ENCODE data around the gene NSF.
"Not testable (repeated sequence)": the region's sequence is repeated elsewhere in the genome, so short reads cannot be mapped to it uniquely, and the experiment has no call there.

The NSF gene

DNA sequence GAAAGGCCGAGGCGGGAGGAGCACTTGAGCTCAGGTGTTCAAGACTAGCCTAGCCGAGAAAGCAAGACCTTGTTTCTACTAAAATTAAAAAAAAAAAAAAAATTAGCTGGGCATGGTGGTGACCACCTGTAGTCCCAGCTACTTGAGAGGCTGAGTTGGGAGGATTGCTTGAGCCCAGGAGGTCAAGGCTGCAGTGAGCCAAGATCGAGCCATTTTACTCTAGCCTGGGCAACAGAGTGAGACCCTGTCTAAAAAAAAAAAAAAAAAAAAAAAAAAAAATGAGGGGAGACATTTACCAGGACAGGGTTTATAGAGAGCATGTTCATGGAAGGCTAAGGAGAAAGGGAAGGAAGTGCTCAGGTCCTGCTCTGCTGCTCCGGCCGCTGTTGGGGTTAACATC lies 202.6 kb downstream of the NSF start:
- not testable (repeated sequence) for H3K9ac ChIP-seq (ENCODE audit: low read length); H3K36me3 ChIP-seq (ENCODE audit: control insufficient read depth, insufficient read depth, low read length); H3K9me3 ChIP-seq (ENCODE audit: control insufficient read depth, low read length); H3K4me3 ChIP-seq (ENCODE audit: low read length); H3K4me1 ChIP-seq (ENCODE audit: control insufficient read depth, insufficient read depth, low read length)
- H3K27me3 ChIP-seq (ENCODE audit: control insufficient read depth, insufficient read depth, low read length), result peaks cover 21% of the 10 kb centered on the region

DNA sequence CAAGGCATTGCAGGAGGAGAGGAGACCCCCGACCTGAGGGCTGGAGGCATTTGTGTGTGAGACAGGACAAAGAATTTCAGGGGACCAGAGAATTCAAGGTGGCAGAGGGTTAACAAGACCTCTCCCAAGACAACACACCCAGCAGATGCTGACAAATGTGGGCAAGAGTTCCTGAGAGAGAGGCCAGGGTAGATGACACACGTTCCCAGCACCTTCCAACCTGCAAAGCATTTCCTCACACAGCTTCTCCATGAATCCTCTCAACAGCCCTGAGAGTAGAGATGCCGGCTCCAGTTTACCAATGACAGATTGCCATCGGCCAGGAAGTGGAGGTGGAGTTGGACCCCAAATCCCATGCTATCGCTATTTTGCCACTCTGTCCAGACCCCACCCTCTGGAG lies 203.1 kb downstream of the NSF start:
- Histone ChIP-seq H3K9me3 (ENCODE audit: control insufficient read depth, low read length) (no peaks in the 10 kb centered on the region), H3K36me3 (ENCODE audit: control insufficient read depth, insufficient read depth, low read length) (no peaks in the 10 kb centered on the region), H3K4me3 (ENCODE audit: low read length) (no peak overlapping the region), H3K9ac (ENCODE audit: low read length) (no peak overlapping the region), H3K27me3 (ENCODE audit: control insufficient read depth, insufficient read depth, low read length) (peaks cover 21% of the 10 kb centered on the region), H3K4me1 (ENCODE audit: control insufficient read depth, insufficient read depth, low read length) (no peaks in the 10 kb centered on the region)

DNA sequence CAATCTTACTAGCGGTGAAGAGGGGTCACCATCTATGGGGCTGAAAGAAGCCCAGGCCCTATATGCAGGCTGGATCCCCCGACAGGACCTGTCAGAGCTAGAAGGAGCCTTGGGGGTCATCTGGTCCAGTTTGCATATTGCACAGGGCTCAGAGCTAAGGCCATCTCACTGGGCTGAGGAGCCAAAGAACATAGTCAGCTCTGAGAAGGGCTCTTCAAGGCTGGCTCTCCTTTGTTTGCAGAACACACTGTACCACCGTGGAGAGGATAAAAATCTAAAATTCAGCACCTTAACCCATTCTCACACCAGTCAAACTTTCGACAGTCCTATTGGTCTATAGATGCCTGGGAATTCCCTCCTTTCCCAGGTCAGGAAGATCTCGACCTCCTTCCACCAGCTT lies 203.8 kb downstream of the NSF start:
- H3K4me3 ChIP-seq (ENCODE audit: low read length), result no peak overlapping the region
- H3K4me1 ChIP-seq (ENCODE audit: control insufficient read depth, insufficient read depth, low read length), result no peaks in the 10 kb centered on the region
- H3K27me3 ChIP-seq (ENCODE audit: control insufficient read depth, insufficient read depth, low read length), result peaks cover 21% of the 10 kb centered on the region
- no peaks in the 10 kb centered on the region for H3K36me3 ChIP-seq (ENCODE audit: control insufficient read depth, insufficient read depth, low read length)
- H3K9ac ChIP-seq (ENCODE audit: low read length), result no peak overlapping the region
- no peaks in the 10 kb centered on the region for H3K9me3 ChIP-seq (ENCODE audit: control insufficient read depth, low read length)

DNA sequence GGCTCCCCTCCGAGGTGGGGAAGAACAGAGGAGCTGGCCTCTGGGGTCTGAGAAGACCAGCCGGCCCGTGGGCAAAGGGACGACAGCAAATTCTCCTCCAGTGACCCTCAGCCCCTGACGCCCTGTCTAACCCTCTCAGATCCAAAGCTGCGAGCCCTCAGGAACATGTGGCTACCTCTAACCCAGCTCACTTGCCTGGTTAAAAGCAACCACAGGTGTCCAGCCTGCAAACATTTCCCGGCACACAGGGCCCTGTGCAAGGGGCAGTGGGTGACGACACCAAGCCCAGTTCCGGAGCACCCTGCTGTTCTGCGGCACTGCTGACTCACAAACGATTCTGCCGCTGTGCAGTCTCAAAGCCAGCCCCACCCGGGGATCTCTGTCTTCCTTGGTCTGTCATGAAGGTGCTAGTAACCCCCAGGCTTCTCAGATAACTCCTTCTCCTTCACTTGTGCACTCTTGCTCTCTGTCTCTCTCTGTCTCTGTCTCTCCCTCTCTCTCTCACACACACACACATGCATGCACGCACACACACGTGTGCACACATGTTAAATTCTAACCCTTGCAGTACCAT lies 205.0 kb downstream of the NSF start:
- Histone ChIP-seq H3K9me3 (ENCODE audit: control insufficient read depth, low read length) (no peaks in the 10 kb centered on the region), H3K27me3 (ENCODE audit: control insufficient read depth, insufficient read depth, low read length) (peaks cover 17% of the 10 kb centered on the region), H3K4me3 (ENCODE audit: low read length) (no peak overlapping the region), H3K36me3 (ENCODE audit: control insufficient read depth, insufficient read depth, low read length) (no peaks in the 10 kb centered on the region), H3K9ac (ENCODE audit: low read length) (no peak overlapping the region), H3K4me1 (ENCODE audit: control insufficient read depth, insufficient read depth, low read length) (no peaks in the 10 kb centered on the region)

- H3K36me3 ChIP-seq (ENCODE audit: control insufficient read depth, insufficient read depth, low read length), result no peaks in the 10 kb centered on the region
- H3K4me3 ChIP-seq (ENCODE audit: low read length), result no peak overlapping the region
- peaks cover 17% of the 10 kb centered on the region for H3K27me3 ChIP-seq (ENCODE audit: control insufficient read depth, insufficient read depth, low read length)
- no peaks in the 10 kb centered on the region for H3K9me3 ChIP-seq (ENCODE audit: control insufficient read depth, low read length)
- no peak overlapping the region for H3K9ac ChIP-seq (ENCODE audit: low read length)
- no peaks in the 10 kb centered on the region for H3K4me1 ChIP-seq (ENCODE audit: control insufficient read depth, insufficient read depth, low read length)
Observed at GRCh38 chr17:46796084-46796483, 205.6 kb downstream of the NSF start.

DNA sequence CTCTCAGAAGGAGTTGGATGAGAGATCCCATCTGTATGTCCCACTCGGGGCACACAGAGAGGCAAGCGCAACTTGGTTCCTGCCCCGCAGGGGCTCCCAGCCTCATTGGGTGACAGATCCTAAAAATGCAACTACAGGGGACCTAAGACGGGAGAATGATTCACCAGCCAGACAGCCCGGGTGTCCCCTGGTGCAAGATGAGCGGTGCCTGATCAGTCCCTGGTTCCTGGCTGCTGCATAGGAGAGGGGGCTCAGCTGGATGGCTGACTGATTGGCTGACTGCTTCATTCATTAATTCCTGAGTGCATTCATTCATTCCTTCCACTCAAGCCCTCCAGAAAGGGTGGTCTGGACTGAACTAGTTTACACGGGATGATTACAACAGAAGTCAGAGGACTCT lies 206.1 kb downstream of the NSF start:
- H3K27me3 ChIP-seq (ENCODE audit: control insufficient read depth, insufficient read depth, low read length), result peaks cover 17% of the 10 kb centered on the region
- H3K36me3 ChIP-seq (ENCODE audit: control insufficient read depth, insufficient read depth, low read length), result no peaks in the 10 kb centered on the region
- H3K9ac ChIP-seq (ENCODE audit: low read length), result no peak overlapping the region
- no peak overlapping the region for H3K4me3 ChIP-seq (ENCODE audit: low read length)
- H3K9me3 ChIP-seq (ENCODE audit: control insufficient read depth, low read length), result no peaks in the 10 kb centered on the region
- H3K4me1 ChIP-seq (ENCODE audit: control insufficient read depth, insufficient read depth, low read length), result no peaks in the 10 kb centered on the region

- Histone ChIP-seq H3K36me3 (ENCODE audit: control insufficient read depth, insufficient read depth, low read length) (no peaks in the 10 kb centered on the region), H3K4me3 (ENCODE audit: low read length) (no peak overlapping the region), H3K4me1 (ENCODE audit: control insufficient read depth, insufficient read depth, low read length) (no peaks in the 10 kb centered on the region), H3K9me3 (ENCODE audit: control insufficient read depth, low read length) (no peaks in the 10 kb centered on the region), H3K27me3 (ENCODE audit: control insufficient read depth, insufficient read depth, low read length) (peaks cover 17% of the 10 kb centered on the region), H3K9ac (ENCODE audit: low read length) (no peak overlapping the region)
Observed at GRCh38 chr17:46796956-46797530, 206.6 kb downstream of the NSF start.

- Histone ChIP-seq H3K4me3 (ENCODE audit: low read length) (no peak overlapping the region), H3K9me3 (ENCODE audit: control insufficient read depth, low read length) (no peaks in the 10 kb centered on the region), H3K4me1 (ENCODE audit: control insufficient read depth, insufficient read depth, low read length) (no peaks in the 10 kb centered on the region), H3K36me3 (ENCODE audit: control insufficient read depth, insufficient read depth, low read length) (no peaks in the 10 kb centered on the region), H3K9ac (ENCODE audit: low read length) (no peak overlapping the region), H3K27me3 (ENCODE audit: control insufficient read depth, insufficient read depth, low read length) (peaks cover 10% of the 10 kb centered on the region)
Observed at GRCh38 chr17:46800573-46800972, 210.1 kb downstream of the NSF start.

DNA sequence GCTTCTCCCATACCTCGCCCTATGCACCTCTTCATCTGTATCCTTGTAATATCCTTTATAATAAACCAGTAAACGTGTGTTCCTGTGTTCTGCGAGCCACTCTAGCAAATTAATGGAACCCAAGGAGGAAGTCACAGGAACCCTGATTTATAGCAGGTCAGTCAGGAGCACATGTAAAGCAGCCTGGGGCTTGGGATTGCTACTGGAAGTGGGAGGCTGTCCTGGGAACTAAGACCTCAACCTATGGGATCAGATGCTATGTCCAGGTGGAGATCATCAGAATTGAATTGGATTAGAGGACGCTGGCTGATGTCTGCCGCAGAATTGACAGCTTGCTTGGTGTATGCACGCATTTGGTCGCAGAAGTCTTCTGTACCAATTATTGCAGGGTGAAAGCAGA lies 212.3 kb downstream of the NSF start:
- H3K9me3 ChIP-seq (ENCODE audit: control insufficient read depth, low read length), result no peaks in the 10 kb centered on the region
- no peaks in the 10 kb centered on the region for H3K36me3 ChIP-seq (ENCODE audit: control insufficient read depth, insufficient read depth, low read length)
- no peak overlapping the region for H3K4me3 ChIP-seq (ENCODE audit: low read length)
- no peak overlapping the region for H3K9ac ChIP-seq (ENCODE audit: low read length)
- H3K4me1 ChIP-seq (ENCODE audit: control insufficient read depth, insufficient read depth, low read length), result no peaks in the 10 kb centered on the region
- no peaks in the 10 kb centered on the region for H3K27me3 ChIP-seq (ENCODE audit: control insufficient read depth, insufficient read depth, low read length)

GRCh38 chr17:46803544-46803943 lies 213.1 kb downstream of the NSF start:
- Histone ChIP-seq H3K36me3 (ENCODE audit: control insufficient read depth, insufficient read depth, low read length) (no peaks in the 10 kb centered on the region), H3K4me1 (ENCODE audit: control insufficient read depth, insufficient read depth, low read length) (no peaks in the 10 kb centered on the region), H3K9me3 (ENCODE audit: control insufficient read depth, low read length) (no peaks in the 10 kb centered on the region), H3K9ac (ENCODE audit: low read length) (no peak overlapping the region), H3K4me3 (ENCODE audit: low read length) (no peak overlapping the region), H3K27me3 (ENCODE audit: control insufficient read depth, insufficient read depth, low read length) (no peaks in the 10 kb centered on the region)

- H3K36me3 ChIP-seq (ENCODE audit: control insufficient read depth, insufficient read depth, low read length), result no peaks in the 10 kb centered on the region
Observed at GRCh38 chr17:46805771-46806170, 215.3 kb downstream of the NSF start.

More at GRCh38 chr17:46805771-46806170, 215.3 kb downstream of the NSF start:
- no peak overlapping the region for H3K9ac ChIP-seq (ENCODE audit: low read length)
- no peaks in the 10 kb centered on the region for H3K9me3 ChIP-seq (ENCODE audit: control insufficient read depth, low read length)
- H3K27me3 ChIP-seq (ENCODE audit: control insufficient read depth, insufficient read depth, low read length), result no peaks in the 10 kb centered on the region
- H3K4me3 ChIP-seq (ENCODE audit: low read length), result no peak overlapping the region
- H3K4me1 ChIP-seq (ENCODE audit: control insufficient read depth, insufficient read depth, low read length), result no peaks in the 10 kb centered on the region
